Nephron (organoid): Measurements from ENCODE around the gene LSM5.

Source experiments
- H3K27ac Mint-ChIP-seq, 3 experiments: 2 replicates each; pipeline ENCODE4 v1.8.0; 2020; ENCODE audit warnings: mixed read lengths in 3 of 3, mild to moderate bottlenecking in 2 of 3, moderate library complexity in 1 of 3
- H3K27me3 Mint-ChIP-seq: 2 replicates; pipeline ENCODE4 v1.8.0; 2021; ENCODE audit warnings: low read depth, mild to moderate bottlenecking, moderate library complexity, mixed read lengths
- H3K36me3 Mint-ChIP-seq: 2 replicates; pipeline ENCODE4 v1.8.0; 2020; ENCODE audit warnings: low read depth, mixed read lengths
- H3K4me1 Mint-ChIP-seq: 2 replicates; pipeline ENCODE4 v1.8.0; 2020; ENCODE audit warnings: mixed read lengths
- H3K4me3 Mint-ChIP-seq, 3 experiments: 2 replicates each; pipeline ENCODE4 v1.8.0; 2020; ENCODE audit warnings: mild to moderate bottlenecking in 3 of 3, mixed read lengths in 3 of 3, moderate library complexity in 2 of 3
- H3K9me3 Mint-ChIP-seq: 2 replicates; pipeline ENCODE4 v1.8.0; 2020; ENCODE audit warnings: mixed read lengths
- TF ChIP-seq, protein P1 (sequence below), 3 experiments: fragments of 200-600 bp; sonication (generic); IDR thresholded peaks; one replicate each; pipeline ENCODE4 v1.5.0; 2021; ENCODE audit warnings: antibody characterized with exemption in 3 of 3; ENCODE audit not compliant: unreplicated experiment in 3 of 3

LSM5 gene

DNA sequence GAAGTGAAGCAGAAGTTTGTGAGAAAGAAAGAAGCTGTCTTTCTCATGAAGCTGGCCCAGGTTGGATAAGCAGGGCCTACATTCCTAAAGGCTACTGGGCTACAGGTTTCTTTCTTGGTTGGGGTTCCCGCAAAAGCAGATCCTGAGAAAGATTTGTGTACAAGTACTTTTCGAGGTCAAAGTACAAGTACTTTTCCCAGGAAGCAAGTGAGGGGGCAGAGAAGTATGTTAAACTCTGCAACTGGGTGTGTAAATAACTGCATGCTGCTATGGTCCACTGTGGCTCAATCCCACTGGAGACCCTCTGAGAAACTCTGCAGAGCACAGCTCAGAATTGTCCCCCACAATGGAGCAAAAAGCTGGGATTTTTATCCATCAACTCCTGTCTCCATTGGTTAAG lies 28.7 kb downstream of the LSM5 start:
- no peak overlapping the region for H3K4me3 Mint-ChIP-seq
- H3K4me1 Mint-ChIP-seq, result peaks cover 16% of the 10 kb centered on the region
- H3K27me3 Mint-ChIP-seq, result no peaks in the 10 kb centered on the region
- H3K27ac Mint-ChIP-seq, result no peak overlapping the region
- TF ChIP-seq, protein P1, sequence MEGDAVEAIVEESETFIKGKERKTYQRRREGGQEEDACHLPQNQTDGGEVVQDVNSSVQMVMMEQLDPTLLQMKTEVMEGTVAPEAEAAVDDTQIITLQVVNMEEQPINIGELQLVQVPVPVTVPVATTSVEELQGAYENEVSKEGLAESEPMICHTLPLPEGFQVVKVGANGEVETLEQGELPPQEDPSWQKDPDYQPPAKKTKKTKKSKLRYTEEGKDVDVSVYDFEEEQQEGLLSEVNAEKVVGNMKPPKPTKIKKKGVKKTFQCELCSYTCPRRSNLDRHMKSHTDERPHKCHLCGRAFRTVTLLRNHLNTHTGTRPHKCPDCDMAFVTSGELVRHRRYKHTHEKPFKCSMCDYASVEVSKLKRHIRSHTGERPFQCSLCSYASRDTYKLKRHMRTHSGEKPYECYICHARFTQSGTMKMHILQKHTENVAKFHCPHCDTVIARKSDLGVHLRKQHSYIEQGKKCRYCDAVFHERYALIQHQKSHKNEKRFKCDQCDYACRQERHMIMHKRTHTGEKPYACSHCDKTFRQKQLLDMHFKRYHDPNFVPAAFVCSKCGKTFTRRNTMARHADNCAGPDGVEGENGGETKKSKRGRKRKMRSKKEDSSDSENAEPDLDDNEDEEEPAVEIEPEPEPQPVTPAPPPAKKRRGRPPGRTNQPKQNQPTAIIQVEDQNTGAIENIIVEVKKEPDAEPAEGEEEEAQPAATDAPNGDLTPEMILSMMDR (IDR thresholded peaks at IDR 0.05; ENCODE audit: unreplicated experiment in 3 of 3), result no peak
- no peaks in the 10 kb centered on the region for H3K36me3 Mint-ChIP-seq
- H3K9me3 Mint-ChIP-seq, result no peaks in the 10 kb centered on the region

DNA sequence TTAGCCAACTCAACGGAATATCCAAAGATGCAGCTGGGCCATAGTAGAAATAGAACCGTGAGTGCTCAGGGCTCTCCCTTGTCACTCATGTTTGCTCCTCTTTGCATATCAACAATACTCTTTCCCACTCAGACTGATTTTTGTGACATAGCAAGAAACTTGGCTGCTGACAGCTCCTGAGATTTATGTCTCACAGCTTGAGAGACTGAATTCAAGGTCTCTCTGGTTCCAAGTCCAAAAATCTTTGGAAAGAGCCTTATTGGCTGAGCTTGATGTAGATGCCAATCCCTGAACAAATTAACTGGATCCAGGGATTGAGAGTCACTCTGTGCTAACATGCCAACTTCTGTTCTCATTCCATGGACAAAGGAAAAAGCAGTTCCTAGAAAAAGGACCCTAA lies 30.4 kb downstream of the LSM5 start:
- Mint-ChIP-seq H3K4me3 (no peak overlapping the region), H3K36me3 (no peaks in the 10 kb centered on the region), H3K4me1 (peaks cover 16% of the 10 kb centered on the region), H3K27ac (no peak overlapping the region), H3K9me3 (no peaks in the 10 kb centered on the region), H3K27me3 (no peaks in the 10 kb centered on the region)
- TF ChIP-seq, protein P1 (IDR thresholded peaks at IDR 0.05; ENCODE audit: unreplicated experiment in 3 of 3), result no peak

DNA sequence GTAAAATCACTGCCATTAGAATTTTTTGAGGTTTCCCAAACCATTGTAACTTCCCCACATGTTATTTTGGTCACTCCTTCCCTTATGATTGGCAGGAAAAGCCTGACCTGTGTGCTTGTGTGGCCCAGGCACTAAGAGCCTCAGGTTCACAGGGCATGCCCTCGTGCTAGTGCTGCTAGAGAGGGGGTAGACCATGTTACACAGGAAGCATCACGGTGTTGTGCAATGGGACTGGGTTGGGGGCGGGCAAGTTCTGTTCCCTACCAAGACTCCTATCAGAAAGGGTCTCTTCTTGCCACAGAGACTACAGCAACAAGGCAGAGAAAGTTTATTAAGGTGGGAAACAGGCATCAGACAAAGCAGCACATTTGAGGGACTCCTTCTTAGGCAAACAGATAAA lies 32.2 kb downstream of the LSM5 start:
- Mint-ChIP-seq H3K27me3 (no peaks in the 10 kb centered on the region), H3K27ac (no peak overlapping the region), H3K36me3 (no peaks in the 10 kb centered on the region), H3K4me3 (no peak overlapping the region), H3K9me3 (no peaks in the 10 kb centered on the region), H3K4me1 (peaks cover 9% of the 10 kb centered on the region)
- TF ChIP-seq, protein P1 (IDR thresholded peaks at IDR 0.05; ENCODE audit: unreplicated experiment in 3 of 3), result no peak

DNA sequence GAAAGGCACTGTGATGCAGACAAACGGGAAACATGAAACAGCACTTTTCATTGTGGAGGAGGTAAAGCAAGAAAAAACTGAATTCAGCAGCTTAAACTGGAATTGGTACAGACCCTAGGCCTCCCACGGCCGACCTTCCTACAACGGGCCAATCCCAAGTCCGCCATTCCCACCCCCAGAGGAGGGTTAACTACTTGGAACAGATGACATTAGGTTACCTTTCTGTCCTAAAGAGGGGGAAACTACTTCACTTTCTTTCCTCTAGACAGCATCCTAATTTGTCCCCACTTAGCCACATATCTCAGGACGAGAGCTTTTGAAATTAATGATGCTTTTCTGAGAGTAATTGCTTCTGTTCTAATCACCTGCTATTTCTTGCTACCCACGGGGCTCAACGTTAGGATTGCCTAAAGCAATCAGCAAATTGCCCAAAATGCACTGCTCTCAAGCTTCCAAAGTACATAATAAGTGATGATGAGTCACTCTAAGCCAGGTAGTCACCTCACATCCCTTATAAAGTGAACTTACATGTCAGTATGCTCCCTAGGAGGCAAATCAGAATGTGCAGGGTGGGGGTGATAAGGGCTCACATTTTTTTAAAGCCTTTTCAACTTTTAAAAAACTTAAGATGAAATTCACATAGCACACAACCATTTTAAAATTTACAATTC lies 36.7 kb downstream of the LSM5 start:
- peaks cover 12% of the 10 kb centered on the region for H3K27me3 Mint-ChIP-seq
- TF ChIP-seq, protein P1 (IDR thresholded peaks at IDR 0.05; ENCODE audit: unreplicated experiment in 3 of 3), result no peak
- H3K4me1 Mint-ChIP-seq, result no peaks in the 10 kb centered on the region
- H3K9me3 Mint-ChIP-seq, result no peaks in the 10 kb centered on the region
- H3K4me3 Mint-ChIP-seq, result no peak overlapping the region
- no peak overlapping the region for H3K27ac Mint-ChIP-seq
- H3K36me3 Mint-ChIP-seq, result no peaks in the 10 kb centered on the region

DNA sequence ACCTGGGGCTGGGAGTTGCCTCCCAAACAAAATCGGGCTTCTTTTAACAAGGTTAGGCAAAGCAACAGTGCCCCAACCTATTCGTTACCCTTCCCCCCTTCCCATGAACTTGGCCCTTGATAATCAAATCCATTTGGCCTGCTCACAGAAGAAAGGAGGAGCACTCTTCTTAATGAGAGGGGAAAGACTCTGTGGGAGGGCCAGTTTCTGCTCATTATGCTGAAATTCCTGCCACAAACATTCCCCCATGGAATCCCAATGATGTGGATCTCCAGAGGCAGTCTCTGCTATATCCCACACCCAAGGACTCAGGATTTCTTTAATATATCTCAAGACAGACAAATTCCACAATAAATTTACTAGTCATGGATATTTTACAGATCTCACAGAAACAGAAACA lies 43.0 kb downstream of the LSM5 start:
- Mint-ChIP-seq H3K4me1 (no peaks in the 10 kb centered on the region), H3K9me3 (no peaks in the 10 kb centered on the region), H3K4me3 (no peak overlapping the region), H3K36me3 (no peaks in the 10 kb centered on the region), H3K27me3 (peaks cover 12% of the 10 kb centered on the region), H3K27ac (no peak overlapping the region)
- TF ChIP-seq, protein P1 (IDR thresholded peaks at IDR 0.05; ENCODE audit: unreplicated experiment in 3 of 3), result no peak
